ENCODE measurements around the gene DNAH8.
"Not testable (repeated sequence)": the region's sequence is repeated elsewhere in the genome, so short reads cannot be mapped to it uniquely, and the experiment has no call there.

DNAH8 gene

GRCh38 chr6:38749473-38749872 lies 34.4 kb downstream of the DNAH8 start:
- DNase-seq (ENCODE audit: low spot score): no peak

- no peak for DNase-seq (ENCODE audit: low spot score)
These were observed 36.0 kb downstream of the DNAH8 start for GRCh38 chr6:38750968-38751615.

GRCh38 chr6:38753707-38754106 lies 38.6 kb downstream of the DNAH8 start:
- no peak for DNase-seq (ENCODE audit: low spot score)

- no peak for DNase-seq (ENCODE audit: low spot score)
These were observed 40.1 kb downstream of the DNAH8 start for GRCh38 chr6:38755207-38755606.

DNA sequence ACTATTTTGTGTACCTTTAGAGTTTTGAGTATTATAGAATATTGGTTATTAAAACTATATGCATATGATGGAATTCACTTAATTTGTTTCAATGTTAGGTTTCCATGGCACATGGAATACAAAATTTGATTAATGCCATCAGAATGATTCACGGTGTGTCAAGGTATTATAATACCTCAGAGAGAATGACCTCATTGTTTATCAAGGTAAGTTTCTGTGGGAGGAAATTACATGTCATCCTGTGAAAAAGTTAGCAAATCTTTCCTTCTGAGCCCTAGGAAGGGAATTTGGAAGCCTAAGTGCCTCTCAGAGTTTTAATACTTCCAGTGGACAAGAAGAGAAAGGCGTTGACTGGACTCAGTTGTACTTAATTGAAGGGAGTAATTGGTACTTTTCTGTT lies 40.8 kb downstream of the DNAH8 start:
- no peak for DNase-seq (ENCODE audit: low spot score)

DNA sequence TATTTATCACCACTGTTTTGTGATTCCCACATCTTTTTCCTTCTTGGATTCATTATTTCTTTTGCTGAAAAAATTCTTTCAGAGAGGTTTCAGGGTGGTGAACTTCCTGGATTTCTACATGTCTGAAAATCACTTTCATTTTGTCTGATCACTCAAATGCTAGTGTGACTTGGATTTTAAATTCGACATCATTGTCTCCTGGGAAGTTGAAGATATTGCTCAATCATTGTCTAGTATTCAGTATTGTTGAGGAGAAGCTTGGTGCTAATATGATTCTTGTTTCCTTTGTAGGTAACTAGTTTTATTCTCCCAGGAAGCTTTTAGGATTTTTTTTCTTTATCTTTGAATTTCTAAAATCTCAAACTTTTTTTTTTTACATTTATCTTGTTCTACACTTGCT lies 45.0 kb downstream of the DNAH8 start:
- DNase-seq (ENCODE audit: low spot score): no peak

DNA sequence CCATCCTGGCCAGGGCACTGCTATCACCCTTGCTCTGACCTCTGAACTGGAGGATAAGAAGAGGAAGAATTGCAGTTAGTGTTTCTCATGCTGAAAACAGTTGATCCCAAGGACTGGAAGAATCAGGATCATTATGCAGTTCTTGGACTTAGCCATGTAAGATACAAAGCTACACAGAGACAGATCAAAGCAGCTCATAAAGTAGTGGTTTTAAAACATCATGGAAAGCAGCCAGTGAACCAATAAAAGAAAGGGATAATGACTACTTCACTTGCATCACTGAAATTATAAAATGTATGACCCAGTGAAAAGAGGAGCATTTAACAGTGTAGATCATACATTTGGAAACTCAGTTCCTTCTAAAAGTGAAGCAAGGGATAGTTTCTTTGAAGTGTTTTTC lies 47.7 kb downstream of the DNAH8 start:
- DNase-seq (ENCODE audit: low spot score): no peak

DNA sequence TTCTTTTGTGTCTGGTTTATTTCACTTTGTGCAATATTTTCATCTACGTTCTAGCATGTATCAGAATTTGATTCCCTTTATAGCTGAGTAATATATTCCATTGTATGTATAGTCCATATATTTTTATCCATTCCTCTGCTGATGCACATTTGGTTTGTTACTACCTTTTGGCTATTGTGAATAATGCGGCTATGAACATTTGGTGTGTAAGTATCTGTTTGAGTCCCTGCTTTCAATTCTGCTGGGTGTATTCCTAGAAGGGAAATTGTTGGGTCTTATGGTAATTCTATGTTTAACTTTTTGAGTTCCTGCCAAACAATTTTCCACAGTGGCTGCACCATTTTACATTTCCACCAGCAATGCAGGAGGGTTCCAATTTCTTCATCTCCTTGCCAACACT lies 52.4 kb downstream of the DNAH8 start:
- no peak for DNase-seq (ENCODE audit: low spot score)

- no peak for DNase-seq (ENCODE audit: low spot score)
These were observed 58.2 kb downstream of the DNAH8 start for GRCh38 chr6:38773338-38773737.

DNA sequence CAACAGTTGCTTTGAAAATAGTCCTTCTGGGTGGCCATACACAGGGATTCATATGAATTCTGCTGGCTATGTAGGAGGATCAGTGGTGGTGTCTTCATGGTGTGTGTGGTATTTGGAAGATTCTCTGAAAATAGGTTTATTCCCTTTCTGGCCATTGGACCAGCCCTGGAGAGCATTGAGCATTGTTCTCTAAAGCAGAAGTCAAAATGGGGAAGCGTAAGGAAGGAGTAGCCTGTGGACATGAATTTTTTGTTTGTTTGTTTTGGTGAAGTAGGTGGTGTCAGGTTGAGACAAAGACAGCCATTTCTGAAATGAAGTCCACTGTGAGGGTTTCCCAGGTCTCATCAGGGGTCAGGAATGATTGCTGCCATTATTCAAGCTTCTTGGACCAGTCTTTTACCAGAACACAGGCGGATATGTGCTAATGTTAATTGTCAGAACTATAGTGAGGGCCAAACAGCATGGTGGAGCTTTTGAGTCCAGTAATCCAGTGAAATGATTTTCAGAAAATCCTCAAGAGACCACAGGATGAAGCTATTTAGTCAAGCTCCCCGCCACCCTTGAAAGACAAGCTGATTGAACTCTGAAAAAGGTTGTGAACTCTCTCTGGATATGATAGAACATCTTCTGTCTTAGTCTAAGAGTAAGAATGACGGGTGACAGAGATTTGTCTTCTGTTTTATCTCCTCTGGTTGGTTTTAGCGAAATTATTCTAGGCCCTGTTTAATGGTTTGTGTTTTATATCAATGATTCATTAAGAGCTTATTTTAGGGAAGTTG lies 60.0 kb downstream of the DNAH8 start:
- no peak for DNase-seq (ENCODE audit: low spot score)

DNA sequence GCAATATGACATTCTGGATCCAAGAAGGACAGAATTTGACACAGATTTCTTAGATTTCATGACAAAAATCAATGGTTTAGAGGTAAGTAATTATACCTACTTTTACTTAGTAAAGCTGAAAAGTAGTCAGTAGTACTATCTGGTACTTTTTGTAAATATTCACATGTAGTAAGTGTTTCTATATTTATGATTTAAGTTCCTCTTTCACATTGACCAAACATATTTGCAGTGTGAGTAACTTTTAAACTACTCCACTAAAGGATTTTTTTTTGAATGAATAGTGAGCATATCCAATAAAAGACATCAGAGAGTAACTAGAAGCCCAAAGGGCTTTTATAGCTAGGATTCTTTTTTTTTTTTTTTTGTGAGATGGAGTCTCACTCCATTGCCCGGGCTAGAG lies 60.8 kb downstream of the DNAH8 start:
- DNase-seq (ENCODE audit: low spot score): no peak

GRCh38 chr6:38776515-38776914 lies 61.4 kb downstream of the DNAH8 start:
- no peak for DNase-seq (ENCODE audit: low spot score)

GRCh38 chr6:38779310-38780062 lies 64.4 kb downstream of the DNAH8 start:
- no peak for DNase-seq (ENCODE audit: low spot score)

DNA sequence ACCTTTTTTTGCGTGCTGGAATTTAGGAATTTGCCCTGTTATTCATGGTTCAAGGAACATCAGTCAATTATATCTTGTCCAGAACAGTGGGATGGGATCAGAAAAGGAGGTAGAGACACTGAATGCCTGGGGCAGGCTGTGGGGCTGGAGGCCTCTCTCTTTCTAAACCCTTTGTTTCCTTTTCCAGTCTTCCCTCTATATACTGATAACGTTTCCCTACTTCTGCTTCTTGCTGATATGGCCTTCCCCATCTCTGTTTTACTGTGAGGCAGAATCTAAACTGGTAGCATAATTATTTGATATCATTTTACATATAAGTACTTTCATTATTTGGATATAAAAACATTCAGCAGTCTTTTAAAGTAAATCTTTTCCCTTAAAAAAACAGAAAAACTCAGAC lies 67.5 kb downstream of the DNAH8 start:
- no peak for DNase-seq (ENCODE audit: low spot score)

DNA sequence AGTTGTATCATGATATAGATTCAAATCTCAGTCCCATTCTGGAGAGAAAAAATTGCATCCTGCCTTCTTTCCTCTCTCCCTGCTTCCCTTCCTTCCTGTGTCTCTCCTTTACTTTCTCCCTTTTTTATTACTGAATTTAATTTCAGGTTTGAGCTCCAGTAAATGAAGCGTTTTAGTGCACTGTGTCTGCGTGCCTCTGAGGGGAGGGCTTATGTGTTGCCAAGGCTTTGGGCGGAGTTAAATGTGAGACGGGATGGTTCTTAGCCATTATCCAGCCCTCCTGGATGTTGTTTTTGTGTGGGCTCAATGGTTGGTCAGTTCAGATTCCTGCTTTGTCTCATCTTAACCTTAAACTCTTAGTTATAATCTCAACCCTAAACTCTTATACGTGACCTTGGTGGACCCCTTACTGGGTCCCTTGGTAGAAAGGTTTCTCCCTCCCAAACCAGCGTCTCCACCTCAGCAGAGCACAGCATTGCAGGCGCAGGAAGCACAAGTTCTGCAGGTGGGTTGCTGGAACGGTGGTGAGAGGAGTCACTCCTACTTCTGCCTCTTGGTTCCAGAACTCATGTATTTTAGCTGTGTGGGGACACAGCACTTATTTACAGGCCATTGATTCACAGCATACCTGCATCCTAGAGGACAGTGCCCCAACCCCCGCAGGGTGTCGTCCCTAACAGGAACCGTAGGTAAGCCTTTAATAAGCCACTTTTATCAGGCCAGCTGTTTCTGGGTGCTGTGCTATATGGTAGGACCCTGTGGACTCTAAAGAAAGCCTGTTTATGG lies 68.5 kb downstream of the DNAH8 start:
- no peak for DNase-seq (ENCODE audit: low spot score)

GRCh38 chr6:38784506-38785235 lies 69.6 kb downstream of the DNAH8 start:
- DNase-seq (ENCODE audit: low spot score): no peak

- no peak for DNase-seq (ENCODE audit: low spot score)
These were observed 71.4 kb downstream of the DNAH8 start for GRCh38 chr6:38786486-38786885.

DNA sequence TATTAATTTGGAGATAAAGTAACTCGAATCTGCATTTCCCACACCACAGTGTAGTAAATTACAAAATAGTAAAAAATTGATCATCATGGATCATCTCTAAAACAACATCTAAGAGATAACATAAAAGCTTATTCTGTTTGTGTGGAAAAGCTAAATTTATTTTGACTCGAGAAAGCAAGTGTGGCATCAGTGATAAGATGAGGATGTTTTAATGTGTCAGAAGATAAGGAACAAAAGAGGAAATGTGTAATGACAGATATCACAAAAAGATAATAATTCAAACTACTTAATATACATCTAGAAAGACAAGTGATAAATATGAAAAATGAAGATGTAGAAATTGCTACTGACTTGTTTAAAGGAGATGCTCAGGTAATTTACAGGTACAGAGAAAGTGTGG lies 74.1 kb downstream of the DNAH8 start:
- no peak for DNase-seq (ENCODE audit: low spot score)

GRCh38 chr6:38792356-38792755 lies 77.2 kb downstream of the DNAH8 start:
- no peak for DNase-seq (ENCODE audit: low spot score)

GRCh38 chr6:38794682-38795081 lies 79.6 kb downstream of the DNAH8 start:
- DNase-seq (ENCODE audit: low spot score): no peak

GRCh38 chr6:38796006-38796405 lies 80.9 kb downstream of the DNAH8 start:
- no peak for DNase-seq (ENCODE audit: low spot score)

GRCh38 chr6:38796437-38796836 lies 81.3 kb downstream of the DNAH8 start:
- DNase-seq (ENCODE audit: low spot score): not testable (repeated sequence)

All from ecto neural progenitor cell (in vitro differentiated cells).